ENCODE data around the gene TNFRSF8. TPM values are rescaled to one million over a fixed set of nuclear protein-coding genes. Genes with fewer than 3 reads are reported as not detected.

TNFRSF8 gene
- total and polyA plus RNA-seq, 2 of the 4 experiments (the other 2 are of a cell fraction): under 0.01 to 0.31 TPM

- CTCF ChIA-PET: interaction anchor here (1.9 kb wide), 1 partner anchor 11 kb away, joined by 8 read pairs; no protein-coding TSS in a partner anchor
- Histone ChIP-seq H3K27me3 (ENCODE audit: control insufficient read depth, insufficient read depth, low read length) (peaks cover 8% of the 10 kb centered on the region; the same call in 1 of the 2 replicates), H3K27ac (ENCODE audit: insufficient read depth, low read length) (no peak overlapping the region), H3K36me3 (ENCODE audit: control insufficient read depth, insufficient read depth, low read length) (no peaks in the 10 kb centered on the region), H3K9me1 (ENCODE audit: insufficient read depth, low read length) (0 out of 2 replicates have a peak, but pooled peaks cover 3% of the 10 kb centered on the region), H3K9ac (ENCODE audit: low read depth, low read length) (no peak overlapping the region), H2BK120ac (ENCODE audit: low read depth, low read length) (no peak overlapping the region), H3K4ac (ENCODE audit: low read depth, low read length) (no peak overlapping the region), H2BK15ac (ENCODE audit: low read depth, low read length) (no peak overlapping the region), H3K18ac (ENCODE audit: low read depth, low read length) (no peak overlapping the region), H2AK9ac (replicated peaks; ENCODE audit: low read depth, low read length, poor library complexity) (no peak overlapping the region), H3K23ac (ENCODE audit: low read depth, low read length) (no peak overlapping the region), H3K4me1 (ENCODE audit: control insufficient read depth, insufficient read depth, low read length) (peaks cover 6% of the 10 kb centered on the region), H3K4me2 (ENCODE audit: low read depth, low read length) (no peak overlapping the region), H4K91ac (ENCODE audit: insufficient read depth, low read depth, low read length) (no peak overlapping the region), H2BK5ac (ENCODE audit: low read depth, low read length, poor library complexity, severe bottlenecking) (no peak overlapping the region), H2BK20ac (ENCODE audit: low read depth, low read length) (no peak overlapping the region), H2AFZ (replicated peaks; ENCODE audit: low read length, poor library complexity) (no peak overlapping the region), H4K8ac (ENCODE audit: low read depth in 2 of 2, low read length in 2 of 2) (no peak overlapping the region), H3K56ac (ENCODE audit: extremely low read depth, insufficient read depth, low read length) (no peak overlapping the region), H3K4me3 (ENCODE audit: insufficient read depth, low read depth, low read length) (no peak overlapping the region), H3K14ac (replicated peaks; ENCODE audit: low read depth, low read length) (no peak overlapping the region), H3K79me1 (ENCODE audit: low read depth in 1 of 2, low read length in 2 of 2) (no peaks in the 10 kb centered on the region), H4K5ac (ENCODE audit: low read depth, low read length) (no peak overlapping the region), H4K20me1 (ENCODE audit: insufficient read depth, low read length) (no peaks in the 10 kb centered on the region), H2AK5ac (ENCODE audit: low read depth, low read length) (no peak overlapping the region), H3K9me3 (ENCODE audit: control insufficient read depth, insufficient read depth, low read length) (peaks cover 12% of the 10 kb centered on the region)
- intact Hi-C loops (cut with micrococcal nuclease): no loop called here
- POLR2A ChIA-PET (ENCODE audit: unreplicated experiment): no interaction called here
- DNase-seq (no peak), ATAC-seq (ENCODE audit: low read depth) (no peak)
- TF ChIP-seq MXI1 (IDR thresholded peaks at IDR 0.05; ENCODE audit: borderline replicate concordance, low read depth, low read length): no peak
- no peak for TF ChIP-seq CHD1 (IDR thresholded peaks at IDR 0.05; ENCODE audit: low read depth, low read length)
- TF ChIP-seq USF2 (IDR thresholded peaks at IDR 0.05; ENCODE audit: low read depth, low read length): no peak
- TF ChIP-seq MAFK (IDR thresholded peaks at IDR 0.05; ENCODE audit: low read depth, low read length): no peak
- in situ Hi-C loops (cut with MboI; ENCODE audit: low sequenced_read_pairs): no loop called here
- no TSS peak for BruUV-seq (replicated peaks)
- no CpG with 5 or more reads among the region's 7 CpGs for WGBS, 2 experiments (ENCODE audit: extremely low coverage in 2 of 2, insufficient read length in 1 of 2)
- dilution Hi-C loops (cut with HindIII; ENCODE audit: low sequenced_read_pairs, unreplicated experiment): no loop called here
Measured at GRCh38 chr1:12078575-12078937, 15.5 kb downstream of the TNFRSF8 start.

Data from IMR-90 (cell line).